GM10248 (cell line): Measurements from ENCODE around the gene LDB2.

Experiments used
- CTCF ChIA-PET: fragments of 300-600 bp; sonication (Branson Sonifier 250); formaldehyde crosslinking; extraction: SDS; loops from one replicate; lab custom pipeline; 2021; ENCODE audit warnings: antibody characterized with exemption; lab: Yijun Ruan, JAX
- POLR2A ChIA-PET: fragments of 350-650 bp; sonication (Branson Sonifier 250); formaldehyde crosslinking; extraction: SDS; loops from one replicate; lab custom pipeline; 2020; ENCODE audit warnings: antibody characterized with exemption; lab: Yijun Ruan, JAX
- DNase-seq: peaks from one replicate; pipeline ENCODE4 v3.0.0; 2012; ENCODE audit errors: extremely low spot score
- TF ChIP-seq, protein P1 (sequence below): IDR thresholded peaks from 2 replicates; pipeline ENCODE4 v1.5.1; 2012; ENCODE audit warnings: mild to moderate bottlenecking, low read depth; ENCODE audit errors: extremely low read depth, missing control alignments, control extremely low read depth

Gene LDB2

GRCh38 chr4:16692524-16692923 is 205.9 kb downstream of the LDB2 start:
- no peak for DNase-seq
- POLR2A ChIA-PET, result no interaction called here
- TF ChIP-seq, protein P1, sequence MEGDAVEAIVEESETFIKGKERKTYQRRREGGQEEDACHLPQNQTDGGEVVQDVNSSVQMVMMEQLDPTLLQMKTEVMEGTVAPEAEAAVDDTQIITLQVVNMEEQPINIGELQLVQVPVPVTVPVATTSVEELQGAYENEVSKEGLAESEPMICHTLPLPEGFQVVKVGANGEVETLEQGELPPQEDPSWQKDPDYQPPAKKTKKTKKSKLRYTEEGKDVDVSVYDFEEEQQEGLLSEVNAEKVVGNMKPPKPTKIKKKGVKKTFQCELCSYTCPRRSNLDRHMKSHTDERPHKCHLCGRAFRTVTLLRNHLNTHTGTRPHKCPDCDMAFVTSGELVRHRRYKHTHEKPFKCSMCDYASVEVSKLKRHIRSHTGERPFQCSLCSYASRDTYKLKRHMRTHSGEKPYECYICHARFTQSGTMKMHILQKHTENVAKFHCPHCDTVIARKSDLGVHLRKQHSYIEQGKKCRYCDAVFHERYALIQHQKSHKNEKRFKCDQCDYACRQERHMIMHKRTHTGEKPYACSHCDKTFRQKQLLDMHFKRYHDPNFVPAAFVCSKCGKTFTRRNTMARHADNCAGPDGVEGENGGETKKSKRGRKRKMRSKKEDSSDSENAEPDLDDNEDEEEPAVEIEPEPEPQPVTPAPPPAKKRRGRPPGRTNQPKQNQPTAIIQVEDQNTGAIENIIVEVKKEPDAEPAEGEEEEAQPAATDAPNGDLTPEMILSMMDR, result no peak
- CTCF ChIA-PET, result no interaction called here

- no peak for DNase-seq
- POLR2A ChIA-PET, result no interaction called here
- CTCF ChIA-PET, result no interaction called here
- TF ChIP-seq, protein P1, result no peak
Measured at GRCh38 chr4:16692046-16692445, 206.4 kb downstream of the LDB2 start.

- TF ChIP-seq, protein P1, result no peak
- POLR2A ChIA-PET, result no interaction called here
- CTCF ChIA-PET, result no interaction called here
- no peak for DNase-seq
Measured at GRCh38 chr4:16691450-16691849, 207.0 kb downstream of the LDB2 start.

- no peak for DNase-seq
- TF ChIP-seq, protein P1, result no peak
- ChIA-PET CTCF (no interaction called here), POLR2A (no interaction called here)
Measured at GRCh38 chr4:16687845-16688244, 210.6 kb downstream of the LDB2 start.

DNA sequence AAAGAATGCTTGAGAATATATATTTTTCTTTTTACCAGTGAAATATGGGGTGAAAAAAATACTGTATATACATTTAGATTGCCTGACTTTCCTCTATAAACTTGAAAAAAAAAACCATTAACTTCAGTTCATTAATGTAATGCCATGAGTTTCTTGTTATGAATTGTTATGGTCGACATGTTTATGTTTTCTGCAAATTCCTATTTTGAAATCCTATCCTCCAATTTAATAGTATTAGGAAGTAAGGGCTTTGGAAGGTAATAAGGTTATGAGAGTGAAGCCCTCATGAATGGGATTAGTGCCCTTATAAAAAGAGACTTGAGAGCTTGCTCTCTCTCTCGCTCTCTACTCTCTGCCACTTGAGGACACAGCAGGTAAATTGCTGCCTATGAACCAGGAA is 211.4 kb downstream of the LDB2 start:
- POLR2A ChIA-PET, result no interaction called here
- no peak for DNase-seq
- CTCF ChIA-PET, result interaction anchor here (0.9 kb wide), 1 partner anchor 39 kb away, joined by 3 read pairs; no protein-coding TSS in a partner anchor
- TF ChIP-seq, protein P1, result no peak

- ChIA-PET CTCF (interaction anchor here (0.9 kb wide), 1 partner anchor 38 kb away, joined by 3 read pairs; no protein-coding TSS in a partner anchor), POLR2A (no interaction called here)
- DNase-seq, result no peak
- TF ChIP-seq, protein P1, result no peak
Measured at GRCh38 chr4:16686195-16686594, 212.2 kb downstream of the LDB2 start.

DNA sequence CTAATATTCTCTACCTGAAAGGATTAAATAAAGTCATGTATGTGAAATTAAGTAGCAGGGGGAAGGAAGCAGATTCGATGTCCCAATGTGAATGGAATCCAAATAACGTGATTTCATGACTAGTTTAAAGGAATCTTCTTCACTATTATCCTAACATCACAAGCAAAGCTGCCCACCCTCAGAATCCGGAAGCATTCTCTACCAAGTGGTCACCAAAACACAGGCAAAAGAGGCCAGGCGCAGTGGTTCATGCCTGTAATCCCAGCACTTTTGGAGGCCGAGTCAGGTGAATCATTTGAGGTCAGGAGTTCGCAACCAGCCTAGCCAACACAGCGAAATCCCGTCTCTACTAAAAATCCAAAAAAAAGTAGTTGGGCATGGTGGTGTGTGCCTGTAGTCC is 212.9 kb downstream of the LDB2 start:
- TF ChIP-seq, protein P1, result no peak
- CTCF ChIA-PET, result no interaction called here
- POLR2A ChIA-PET, result no interaction called here
- no peak for DNase-seq
